Adrenal gland (tissue), 5 donors: ENCODE results near the gene TUBGCP2.

Source experiments
- CTCF ChIP-seq, 6 experiments: fragments of 450-650 bp in 4 of 6; fragments of 200-600 bp in 2 of 6; sonication (generic) in 1 of 6; IDR thresholded peaks; 1 replicate in 5 of 6; 2 replicates in 1 of 6; pipeline versions ENCODE4 v1.5.1 to v1.8.0; 2016 to 2021; ENCODE audit warnings: antibody characterized with exemption in 6 of 6, mild to moderate bottlenecking in 2 of 6, moderate library complexity in 1 of 6
- POLR2A ChIP-seq, 2 donors: fragments of 450-650 bp; IDR thresholded peaks; one replicate each; pipeline ENCODE4 v1.6.1; 2017; ENCODE audit warnings: antibody characterized with exemption in 2 of 2, mild to moderate bottlenecking in 2 of 2, moderate library complexity in 1 of 2
- donor health status: DM: no; HTN: no; CAD: no.

- no peak for TF ChIP-seq CTCF (IDR thresholded peaks at IDR 0.05)
- TF ChIP-seq POLR2A (IDR thresholded peaks at IDR 0.05) = no peak
Measured at GRCh38 chr10:133229265-133230043, 79.2 kb downstream of the TUBGCP2 start.
